GM23248 (cell line): ENCODE measurements around the gene INSRR.

Experiments
- EZH2 ChIP-seq: fragments of 200-600 bp; sonication (generic); IDR thresholded peaks from 2 replicates; pipeline ENCODE4 v1.6.1; 2018; ENCODE audit warnings: antibody characterized with exemption, mild to moderate bottlenecking; ENCODE audit not compliant: insufficient read depth, poor library complexity, severe bottlenecking
- EZH2phosphoT487 ChIP-seq: fragments of 200-600 bp; sonication (generic); IDR thresholded peaks from 2 replicates; pipeline ENCODE4 v1.6.1; 2018; ENCODE audit warnings: antibody characterized with exemption, moderate library complexity, mild to moderate bottlenecking, low read depth; ENCODE audit not compliant: insufficient read depth

- TF ChIP-seq EZH2 (no peak), EZH2phosphoT487 (no peak)
These were observed 41.2 kb upstream of the INSRR start for GRCh38 chr1:156899956-156900718.
